ENCODE measurements around the gene WWC2. TPM values are rescaled to one million over a fixed set of nuclear protein-coding genes. Genes with fewer than 3 reads are reported as not detected.

WWC2 gene
- total RNA-seq, 1 experiment from 2014 or later, result 126 TPM

- CTCF ChIA-PET, result no interaction called here
- DNase-seq (ENCODE audit: low spot score) (no peak), ATAC-seq (no peak)
- H3K9me3 Mint-ChIP-seq, result no peaks in the 10 kb centered on the region
- H3K4me3 Mint-ChIP-seq, result no peak overlapping the region
- no peaks in the 10 kb centered on the region for H3K36me3 Mint-ChIP-seq
- peaks cover 8% of the 10 kb centered on the region for H3K4me1 Mint-ChIP-seq
- H3K27me3 Mint-ChIP-seq (ENCODE audit: low read depth), result no peaks in the 10 kb centered on the region; the same call in 1 of the 2 replicates
- no peak overlapping the region for H3K27ac Mint-ChIP-seq
- no peak for TF ChIP-seq PRRX2 (CRISPR knock-in tag; IDR thresholded peaks at IDR 0.05)
- TF ChIP-seq ELF4 (CRISPR knock-in tag; IDR thresholded peaks at IDR 0.05; ENCODE audit: low read depth), result no peak
- TF ChIP-seq ZBTB43 (CRISPR knock-in tag; IDR thresholded peaks at IDR 0.05), result no peak
- TF ChIP-seq CREB1 (CRISPR knock-in tag; IDR thresholded peaks at IDR 0.05), result no peak
- TF ChIP-seq MXD4 (CRISPR knock-in tag; IDR thresholded peaks at IDR 0.05; ENCODE audit: borderline replicate concordance), result no peak
- no peak for TF ChIP-seq NFYB (CRISPR knock-in tag; conservative IDR thresholded peaks at IDR 0.05; ENCODE audit: low read depth)
- TF ChIP-seq PREB (CRISPR knock-in tag; IDR thresholded peaks at IDR 0.05; ENCODE audit: borderline replicate concordance), result no peak
- TF ChIP-seq ATF3 (CRISPR knock-in tag; conservative IDR thresholded peaks at IDR 0.05), result no peak
- TF ChIP-seq NFE2L1 (CRISPR knock-in tag; IDR thresholded peaks at IDR 0.05), result no peak
- TF ChIP-seq GRHL2 (CRISPR knock-in tag; IDR thresholded peaks at IDR 0.05; ENCODE audit: insufficient replicate concordance, severe bottlenecking), result no peak
- TF ChIP-seq ZMAT4 (CRISPR knock-in tag; IDR thresholded peaks at IDR 0.05), result no peak
- TF ChIP-seq ZNF121 (CRISPR knock-in tag; IDR thresholded peaks at IDR 0.05), result no peak
- TF ChIP-seq USF2 (CRISPR knock-in tag; IDR thresholded peaks at IDR 0.05), result no peak
- POLR2A ChIA-PET, result no interaction called here
Measured at GRCh38 chr4:183354219-183354618, 255.2 kb downstream of the WWC2 start.

GRCh38 chr4:183355405-183355804, 256.3 kb downstream of the WWC2 start:
- POLR2A ChIA-PET, result interaction anchor here (0.8 kb wide), 1 partner anchor 172 kb away, joined by 3 read pairs; no protein-coding TSS in a partner anchor
- no peak overlapping the region for H3K27ac Mint-ChIP-seq
- CTCF ChIA-PET, result no interaction called here

More at GRCh38 chr4:183355405-183355804, 256.3 kb downstream of the WWC2 start:
- Mint-ChIP-seq H3K4me3 (no peak overlapping the region), H3K9me3 (peaks cover 6% of the 10 kb centered on the region), H3K36me3 (no peaks in the 10 kb centered on the region), H3K27me3 (ENCODE audit: low read depth) (no peaks in the 10 kb centered on the region; the same call in 1 of the 2 replicates), H3K4me1 (peaks cover 8% of the 10 kb centered on the region)
- no peak for TF ChIP-seq TCF7 (CRISPR knock-in tag; IDR thresholded peaks at IDR 0.05; ENCODE audit: low read depth)
- no peak for TF ChIP-seq HMGXB4 (CRISPR knock-in tag; IDR thresholded peaks at IDR 0.05)
- no peak for TF ChIP-seq ZNF232 (CRISPR knock-in tag; IDR thresholded peaks at IDR 0.05)
- TF ChIP-seq PRDM15 (CRISPR knock-in tag; IDR thresholded peaks at IDR 0.05), result no peak
- no peak for TF ChIP-seq TP53 (CRISPR knock-in tag; IDR thresholded peaks at IDR 0.05)
- TF ChIP-seq MAX (CRISPR knock-in tag; IDR thresholded peaks at IDR 0.05), result no peak
- TF ChIP-seq ZNF263 (CRISPR knock-in tag; IDR thresholded peaks at IDR 0.05; ENCODE audit: low read depth), result no peak
- no peak for TF ChIP-seq E2F5 (CRISPR knock-in tag; IDR thresholded peaks at IDR 0.05)
- no peak for TF ChIP-seq HMGA2 (CRISPR knock-in tag; IDR thresholded peaks at IDR 0.05)
- TF ChIP-seq ATF3 (CRISPR knock-in tag; conservative IDR thresholded peaks at IDR 0.05), result no peak
- no peak for TF ChIP-seq FOXK1 (CRISPR knock-in tag; IDR thresholded peaks at IDR 0.05)
- no peak for TF ChIP-seq ELF4 (CRISPR knock-in tag; IDR thresholded peaks at IDR 0.05; ENCODE audit: low read depth)
- ATAC-seq, result no peak
- DNase-seq (ENCODE audit: low spot score), result no peak
